Type B pancreatic cell (in vitro differentiated cells): ENCODE data around the gene RHBDL1. TPM values are rescaled to one million over a fixed set of nuclear protein-coding genes. Genes with fewer than 3 reads are reported as not detected.
A peak's percentile ranks its signal among the peaks of the same experiment; 100 is the strongest.

Source experiments
- DNase-seq: peaks from one replicate; pipeline ENCODE4 v3.0.0; 2021; ENCODE audit warnings: mixed read lengths; ENCODE audit not compliant: unreplicated experiment; ENCODE audit errors: extremely low spot score
- H3K27ac Mint-ChIP-seq: 2 replicates; pipeline ENCODE4 v1.8.0; 2021; ENCODE audit warnings: mild to moderate bottlenecking, mixed read lengths
- H3K27me3 Mint-ChIP-seq: 2 replicates; pipeline ENCODE4 v1.8.0; 2021; ENCODE audit warnings: mixed read lengths
- H3K36me3 Mint-ChIP-seq: 2 replicates; pipeline ENCODE4 v1.8.0; 2021; ENCODE audit warnings: mixed read lengths
- H3K4me1 Mint-ChIP-seq: one replicate; pipeline ENCODE4 v1.8.0; 2021; ENCODE audit warnings: mixed read lengths; ENCODE audit not compliant: unreplicated experiment
- H3K4me3 Mint-ChIP-seq: 2 replicates; pipeline ENCODE4 v1.8.0; 2021; ENCODE audit warnings: mild to moderate bottlenecking, mixed read lengths
- H3K9me3 Mint-ChIP-seq: 2 replicates; pipeline ENCODE4 v1.8.0; 2021; ENCODE audit warnings: mixed read lengths
- CTCF ChIP-seq: fragments of 200-600 bp; sonication (generic); conservative IDR thresholded peaks from 2 replicates; pipeline ENCODE4 v1.5.0; 2021; ENCODE audit warnings: antibody characterized with exemption, mild to moderate bottlenecking
- total RNA-seq: library from RNA; stranded (reverse); gene quantifications from 2 replicates; pipeline ENCODE4 v1.2.1, GENCODE V29; 2021; ENCODE audit warnings: low replicate concordance

RHBDL1 gene
- total RNA-seq, 1 donor from 2014 or later, result 2.7 TPM

- H3K9me3 Mint-ChIP-seq, result no peaks in the 10 kb centered on the region
Observed at GRCh38 chr16:706189-707061, 31.0 kb downstream of the RHBDL1 start.

GRCh38 chr16:707062-707538 lies 31.6 kb downstream of the RHBDL1 start:
- Mint-ChIP-seq H3K27ac (no peak overlapping the region), H3K4me3 (no peak overlapping the region), H3K4me1 (no peaks in the 10 kb centered on the region), H3K9me3 (no peaks in the 10 kb centered on the region), H3K36me3 (no peaks in the 10 kb centered on the region), H3K27me3 (peaks cover 68% of the 10 kb centered on the region)
- TF ChIP-seq CTCF, result no peak
- DNase-seq, result no peak

More at GRCh38 chr16:706189-707061, 31.0 kb downstream of the RHBDL1 start:
- Mint-ChIP-seq H3K27ac (no peak overlapping the region), H3K4me3 (peak overlapping the region; percentile 71), H3K36me3 (no peaks in the 10 kb centered on the region), H3K27me3 (peaks cover 75% of the 10 kb centered on the region), H3K4me1 (no peaks in the 10 kb centered on the region)
- DNase-seq, result no peak
- no peak for TF ChIP-seq CTCF

GRCh38 chr16:708019-708418 lies 32.5 kb downstream of the RHBDL1 start:
- peaks cover 64% of the 10 kb centered on the region for H3K27me3 Mint-ChIP-seq
- no peaks in the 10 kb centered on the region for H3K9me3 Mint-ChIP-seq
- H3K27ac Mint-ChIP-seq, result no peak overlapping the region
- peaks cover 4% of the 10 kb centered on the region for H3K4me1 Mint-ChIP-seq
- H3K4me3 Mint-ChIP-seq, result peak overlapping the region; percentile 41
- no peak for DNase-seq
- TF ChIP-seq CTCF, result no peak
- no peaks in the 10 kb centered on the region for H3K36me3 Mint-ChIP-seq

GRCh38 chr16:708959-709358 lies 33.5 kb downstream of the RHBDL1 start:
- H3K36me3 Mint-ChIP-seq, result no peaks in the 10 kb centered on the region
- H3K27ac Mint-ChIP-seq, result no peak overlapping the region
- no peak for TF ChIP-seq CTCF
- H3K4me3 Mint-ChIP-seq, result no peak overlapping the region
- H3K27me3 Mint-ChIP-seq, result peaks cover 55% of the 10 kb centered on the region
- no peak for DNase-seq
- peaks cover 4% of the 10 kb centered on the region for H3K4me1 Mint-ChIP-seq
- H3K9me3 Mint-ChIP-seq, result no peaks in the 10 kb centered on the region

- peak overlapping the region; percentile 52 for H3K4me3 Mint-ChIP-seq
- H3K27ac Mint-ChIP-seq, result peak overlapping the region; percentile 67
- peaks cover 4% of the 10 kb centered on the region for H3K4me1 Mint-ChIP-seq
- DNase-seq, result no peak
- H3K36me3 Mint-ChIP-seq, result no peaks in the 10 kb centered on the region
- H3K27me3 Mint-ChIP-seq, result peaks cover 50% of the 10 kb centered on the region
- TF ChIP-seq CTCF, result no peak
- no peaks in the 10 kb centered on the region for H3K9me3 Mint-ChIP-seq
Observed at GRCh38 chr16:709566-710499, 34.4 kb downstream of the RHBDL1 start.
